ENCODE measurements around the gene CD3E. TPM values are rescaled to one million over a fixed set of nuclear protein-coding genes. Genes with fewer than 3 reads are reported as not detected.

Gene CD3E
- total RNA-seq, 1 donor from 2014 or later, result not detected

GRCh38 chr11:118310781-118311485 is 6.4 kb downstream of the CD3E start:
- Mint-ChIP-seq H3K36me3 (no peaks in the 10 kb centered on the region), H3K27me3 (ENCODE audit: low read depth) (peaks cover 69% of the 10 kb centered on the region), H3K4me1 (peaks cover 7% of the 10 kb centered on the region), H3K27ac (no peak overlapping the region), H3K4me3 (no peak overlapping the region), H3K9me3 (no peaks in the 10 kb centered on the region)
- DNase-seq (ENCODE audit: low spot score in 2 of 2, unreplicated experiment in 2 of 2), result no peak
- no peak for TF ChIP-seq CTCF (IDR thresholded peaks at IDR 0.05; ENCODE audit: unreplicated experiment)

DNA sequence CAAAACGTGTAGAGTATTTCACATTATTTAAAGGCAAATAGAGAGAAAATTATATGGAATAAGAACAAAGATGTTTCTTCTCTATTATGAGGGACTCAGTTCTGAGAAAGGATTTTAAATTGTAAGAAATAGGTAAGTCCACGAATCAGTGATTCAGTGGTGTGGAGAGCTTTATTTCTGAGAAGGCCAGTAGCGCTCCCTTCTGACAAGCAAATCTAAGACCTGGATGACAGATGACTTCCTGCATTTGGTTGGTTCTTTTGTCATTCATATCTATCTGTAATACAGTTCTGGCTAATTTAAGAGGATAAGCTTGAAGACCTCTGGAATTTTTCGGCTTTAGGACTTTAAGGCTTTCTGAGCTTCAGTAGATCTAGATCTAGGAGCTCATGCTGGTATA is 7.0 kb downstream of the CD3E start:
- no peak for DNase-seq (ENCODE audit: low spot score in 2 of 2, unreplicated experiment in 2 of 2)
- no peak for TF ChIP-seq CTCF (IDR thresholded peaks at IDR 0.05; ENCODE audit: unreplicated experiment)
- H3K27me3 Mint-ChIP-seq (ENCODE audit: low read depth), result peaks cover 72% of the 10 kb centered on the region
- no peaks in the 10 kb centered on the region for H3K36me3 Mint-ChIP-seq
- H3K4me1 Mint-ChIP-seq, result peaks cover 12% of the 10 kb centered on the region
- H3K4me3 Mint-ChIP-seq, result no peak overlapping the region
- H3K27ac Mint-ChIP-seq, result no peak overlapping the region
- H3K9me3 Mint-ChIP-seq, result no peaks in the 10 kb centered on the region

- peaks cover 14% of the 10 kb centered on the region for H3K4me1 Mint-ChIP-seq
- H3K9me3 Mint-ChIP-seq, result no peaks in the 10 kb centered on the region
- H3K36me3 Mint-ChIP-seq, result no peaks in the 10 kb centered on the region
- peaks cover 76% of the 10 kb centered on the region for H3K27me3 Mint-ChIP-seq (ENCODE audit: low read depth)
- no peak overlapping the region for H3K4me3 Mint-ChIP-seq
- DNase-seq (ENCODE audit: low spot score in 2 of 2, unreplicated experiment in 2 of 2), result no peak
- no peak overlapping the region for H3K27ac Mint-ChIP-seq
- no peak for TF ChIP-seq CTCF (IDR thresholded peaks at IDR 0.05; ENCODE audit: unreplicated experiment)
Observed at GRCh38 chr11:118312328-118312727, 7.8 kb downstream of the CD3E start.

GRCh38 chr11:118313242-118313641 is 8.7 kb downstream of the CD3E start:
- DNase-seq (ENCODE audit: low spot score in 2 of 2, unreplicated experiment in 2 of 2), result no peak
- Mint-ChIP-seq H3K4me3 (no peak overlapping the region), H3K27ac (no peak overlapping the region), H3K27me3 (ENCODE audit: low read depth) (peaks cover 73% of the 10 kb centered on the region), H3K9me3 (no peaks in the 10 kb centered on the region), H3K36me3 (no peaks in the 10 kb centered on the region), H3K4me1 (peaks cover 14% of the 10 kb centered on the region)
- no peak for TF ChIP-seq CTCF (IDR thresholded peaks at IDR 0.05; ENCODE audit: unreplicated experiment)

GRCh38 chr11:118314988-118315411 is 10.5 kb downstream of the CD3E start:
- no peaks in the 10 kb centered on the region for H3K36me3 Mint-ChIP-seq
- DNase-seq (ENCODE audit: low spot score in 2 of 2, unreplicated experiment in 2 of 2), result no peak
- H3K4me1 Mint-ChIP-seq, result peaks cover 14% of the 10 kb centered on the region
- H3K27ac Mint-ChIP-seq, result no peak overlapping the region
- H3K9me3 Mint-ChIP-seq, result no peaks in the 10 kb centered on the region
- H3K27me3 Mint-ChIP-seq (ENCODE audit: low read depth), result peaks cover 64% of the 10 kb centered on the region
- TF ChIP-seq CTCF (IDR thresholded peaks at IDR 0.05; ENCODE audit: unreplicated experiment), result no peak
- no peak overlapping the region for H3K4me3 Mint-ChIP-seq
